ACHN (cell line): ENCODE data around the gene UBE2V1.

Experiments used
- DNase-seq: peaks from one replicate; pipeline ENCODE4 v3.0.0-alpha.2; 2015
- in situ Hi-C: cut with HindIII; loops from 2 replicates; pipeline ENCODE4 v1.10.0; 2017; ENCODE audit warnings: low sequenced_read_pairs, low pct_ligation_motif_present, low pct_unique_long_range_greater_than_20kb

Gene UBE2V1

DNA sequence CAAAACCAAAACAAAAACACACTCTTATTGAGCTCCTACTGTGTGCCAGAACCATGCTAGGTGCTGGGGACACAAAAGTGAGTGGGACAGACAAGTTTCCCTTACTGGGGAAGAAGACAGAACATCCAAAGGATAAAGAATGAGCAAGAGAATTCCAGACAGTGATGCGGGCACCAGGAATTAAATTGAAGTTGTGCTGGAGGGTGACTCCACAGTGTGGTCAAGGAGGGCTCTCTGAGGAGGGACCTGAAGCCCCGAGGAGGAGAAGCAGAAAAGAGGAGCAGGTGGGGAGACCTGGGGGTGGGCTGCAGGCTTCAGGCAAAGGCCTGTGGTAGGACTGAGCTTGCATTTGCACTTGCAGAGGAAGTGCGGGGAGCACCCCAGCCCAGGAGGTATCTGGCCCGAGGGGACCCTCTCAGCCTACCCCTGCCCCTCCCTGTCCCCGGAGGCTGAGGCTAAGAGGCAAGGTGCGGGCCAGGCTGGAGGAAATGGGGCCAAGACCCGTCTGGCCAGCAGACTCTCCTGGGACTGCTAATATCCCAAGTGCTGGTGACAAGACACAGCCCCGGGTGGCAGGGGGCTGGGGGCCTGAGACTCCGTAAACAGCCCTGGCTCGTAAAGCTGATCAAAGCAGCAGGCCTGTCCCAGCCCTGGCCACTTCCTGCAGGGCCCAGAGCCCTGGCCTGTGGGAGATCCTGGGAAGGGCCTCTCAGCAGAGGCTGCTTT lies 73.1 kb downstream of the UBE2V1 start:
- in situ Hi-C loops, result no loop called here
- no peak for DNase-seq

DNA sequence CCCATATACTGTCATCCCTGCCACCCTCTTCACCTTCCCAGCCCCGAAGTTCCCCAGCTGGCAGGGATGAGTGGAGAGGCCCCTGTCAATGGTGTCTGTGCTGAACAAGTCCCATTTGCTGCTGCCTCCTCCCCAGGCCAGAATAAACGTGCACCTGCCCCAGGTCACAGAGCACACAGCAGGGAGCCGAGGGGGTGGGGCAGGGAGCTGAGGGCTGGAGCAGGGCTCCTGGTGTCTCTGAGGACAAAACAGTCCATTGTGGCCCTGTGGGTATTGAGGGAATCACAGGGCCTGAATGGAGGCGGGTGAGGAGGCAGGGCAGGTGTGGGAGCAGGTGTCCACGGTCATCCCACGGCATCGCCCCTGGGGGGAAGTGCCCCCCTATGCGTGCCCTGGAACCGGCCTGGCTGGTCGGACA lies 74.4 kb downstream of the UBE2V1 start:
- no peak for DNase-seq
- in situ Hi-C loops, result no loop called here

GRCh38 chr20:50038169-50038568 lies 74.8 kb downstream of the UBE2V1 start:
- in situ Hi-C loops, result no loop called here
- DNase-seq, result no peak

DNA sequence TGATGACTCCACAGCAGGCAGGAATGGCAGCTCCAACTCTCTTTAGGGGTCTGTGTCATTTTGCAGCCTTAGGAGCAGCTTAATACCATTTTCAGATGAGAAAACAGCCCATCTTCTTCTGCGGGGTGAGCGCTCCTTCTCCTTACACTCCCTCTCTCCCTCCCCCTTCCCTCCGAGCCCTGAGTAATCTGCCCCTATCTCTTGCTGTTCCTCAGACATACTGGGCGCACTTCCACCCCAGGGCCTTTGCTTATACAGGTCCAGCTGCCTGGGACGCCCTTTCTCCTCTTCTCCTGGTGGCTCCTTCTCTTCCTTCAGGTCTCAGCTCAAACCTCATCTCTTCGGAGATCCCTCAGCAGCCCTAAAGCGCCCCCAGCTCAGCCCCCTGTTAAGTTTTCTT lies 75.4 kb downstream of the UBE2V1 start:
- in situ Hi-C loops, result no loop called here
- DNase-seq, result no peak

DNA sequence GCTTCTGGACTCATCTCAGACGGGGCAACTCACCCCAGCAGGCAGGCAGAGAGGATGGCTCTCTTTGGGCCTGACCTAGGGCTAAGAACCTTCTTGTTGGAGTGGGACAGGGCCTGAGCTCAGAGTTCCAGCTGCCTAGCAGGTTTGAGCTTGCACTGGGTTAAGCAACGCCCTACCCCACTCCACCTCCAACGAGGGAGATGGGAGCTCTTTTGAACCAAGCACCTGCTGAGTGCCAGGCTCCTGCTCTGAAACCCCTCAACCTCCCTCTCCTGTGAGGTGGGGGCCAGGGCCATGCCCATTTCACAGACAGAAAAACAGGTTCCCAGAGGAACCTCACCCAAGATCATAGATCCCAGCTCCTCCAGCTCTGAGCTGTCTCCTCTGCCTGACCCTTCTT lies 75.8 kb downstream of the UBE2V1 start:
- no peak for DNase-seq
- in situ Hi-C loops, result no loop called here

GRCh38 chr20:50036703-50037102 lies 76.2 kb downstream of the UBE2V1 start:
- no peak for DNase-seq
- in situ Hi-C loops, result no loop called here

- in situ Hi-C loops, result no loop called here
- DNase-seq, result peak; percentile 80
Measured at GRCh38 chr20:50034567-50035180, 78.3 kb downstream of the UBE2V1 start.

DNA sequence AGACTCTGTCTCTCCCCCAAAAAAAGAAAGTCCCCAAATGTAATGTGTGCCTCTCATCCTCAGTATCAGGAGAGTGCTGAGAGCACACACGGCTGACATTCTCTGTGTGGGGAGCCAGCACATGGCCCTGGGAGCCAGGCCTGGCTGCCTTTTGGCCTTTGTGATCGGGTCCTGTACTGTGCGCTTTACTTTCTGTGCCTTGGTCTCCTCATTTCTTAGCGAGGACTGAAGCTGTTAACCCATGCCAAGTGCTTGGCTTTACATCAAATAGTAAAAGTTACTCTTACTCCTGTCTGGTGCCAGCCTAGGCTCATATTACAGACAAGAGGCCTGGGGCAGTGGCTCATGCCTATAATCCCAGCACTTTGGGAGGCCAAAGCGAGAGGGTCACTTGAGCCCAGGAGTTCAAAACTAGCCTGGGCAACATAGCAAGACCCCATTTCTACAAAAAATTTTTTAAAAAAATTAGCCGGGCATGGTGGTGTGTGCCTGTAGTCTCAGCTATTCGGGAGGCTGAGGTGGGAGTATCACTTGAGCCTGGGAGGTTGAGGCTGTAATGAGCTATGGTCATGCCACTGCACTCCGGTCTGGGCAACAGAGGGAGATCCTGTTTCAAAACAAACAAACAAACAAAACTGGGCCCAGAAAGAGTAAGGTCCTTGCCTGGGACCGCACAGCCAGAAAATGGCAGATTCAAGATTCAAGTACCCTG lies 79.8 kb downstream of the UBE2V1 start:
- in situ Hi-C loops, result no loop called here
- DNase-seq, result no peak
